H9 (cell line): ENCODE measurements around the gene TMEM131. TPM values are rescaled to one million over a fixed set of nuclear protein-coding genes. Genes with fewer than 3 reads are reported as not detected.

Source experiments
- DNase-seq: peaks from one replicate; pipeline ENCODE4 v3.0.0-alpha.2; 2017
- H2AFZ ChIP-seq: one replicate; pipeline ENCODE4 v1.6.1; 2013; ENCODE audit warnings: mild to moderate bottlenecking, low read length, control low read depth, moderate library complexity
- H2AK5ac ChIP-seq: 2 replicates; pipeline ENCODE4 v1.6.1; 2013; ENCODE audit warnings: low read length, control low read depth, mixed read lengths; ENCODE audit not compliant: insufficient read length
- H2BK120ac ChIP-seq: one replicate; pipeline ENCODE4 v1.6.1; 2013; ENCODE audit warnings: low read depth, mild to moderate bottlenecking, low read length, control low read depth, inconsistent platforms; ENCODE audit not compliant: poor library complexity, severe bottlenecking
- H2BK12ac ChIP-seq: 2 replicates; pipeline ENCODE4 v1.6.1; 2013; ENCODE audit warnings: low read length, control low read depth, mixed read lengths, low read depth; ENCODE audit not compliant: insufficient read length
- H2BK15ac ChIP-seq: 2 replicates; pipeline ENCODE4 v1.6.1; 2013; ENCODE audit warnings: low read depth, low read length, control low read depth
- H2BK20ac ChIP-seq: one replicate; pipeline ENCODE4 v1.6.1; 2013; ENCODE audit warnings: low read depth, mild to moderate bottlenecking, low read length, control low read depth, inconsistent platforms; ENCODE audit not compliant: poor library complexity, severe bottlenecking
- H2BK5ac ChIP-seq: 2 replicates; pipeline ENCODE4 v1.6.1; 2013; ENCODE audit warnings: low read length, control low read depth, mixed read lengths; ENCODE audit not compliant: insufficient read length
- H3K14ac ChIP-seq: 2 replicates; pipeline ENCODE4 v1.6.1; 2013; ENCODE audit warnings: low read length, control low read depth; ENCODE audit not compliant: insufficient read depth
- H3K18ac ChIP-seq: 2 replicates; pipeline ENCODE4 v1.6.1; 2013; ENCODE audit warnings: low read depth, mild to moderate bottlenecking, mixed read lengths, low read length, control low read depth; ENCODE audit not compliant: insufficient read length
- H3K23ac ChIP-seq: 2 replicates; pipeline ENCODE4 v1.6.1; 2013; ENCODE audit warnings: low read length, control low read depth, mixed read lengths, low read depth; ENCODE audit not compliant: insufficient read length
- H3K23me2 ChIP-seq: 2 replicates; pipeline ENCODE4 v1.6.1; 2013; ENCODE audit warnings: low read depth, mild to moderate bottlenecking, mixed read lengths, low read length, control low read depth; ENCODE audit not compliant: insufficient read length, poor library complexity, severe bottlenecking
- H3K27ac ChIP-seq: 2 replicates; pipeline ENCODE4 v1.5.1; 2013; ENCODE audit warnings: low read length, control low read depth, mixed read lengths, low read depth; ENCODE audit not compliant: insufficient read length
- H3K27me3 ChIP-seq: 2 replicates; pipeline ENCODE4 v1.6.1; 2013; ENCODE audit warnings: low read length, control low read depth, inconsistent platforms; ENCODE audit not compliant: insufficient read depth
- H3K4ac ChIP-seq: 2 replicates; pipeline ENCODE4 v1.6.1; 2013; ENCODE audit warnings: low read depth, mild to moderate bottlenecking, control low read depth, inconsistent platforms, low read length, moderate library complexity
- H3K4me1 ChIP-seq: 2 replicates; pipeline ENCODE4 v1.6.1; 2013; ENCODE audit warnings: low read length, control low read depth, inconsistent platforms; ENCODE audit not compliant: insufficient read depth
- H3K4me2 ChIP-seq: 2 replicates; pipeline ENCODE4 v1.6.1; 2013; ENCODE audit warnings: low read length, control low read depth, mixed read lengths; ENCODE audit not compliant: insufficient read length, insufficient read depth
- H3K56ac ChIP-seq: 2 replicates; pipeline ENCODE4 v1.6.1; 2013; ENCODE audit warnings: low read depth, mild to moderate bottlenecking, mixed read lengths, low read length, control low read depth; ENCODE audit not compliant: insufficient read length
- H3K79me1 ChIP-seq: 2 replicates; pipeline ENCODE4 v1.6.1; 2013; ENCODE audit warnings: low read depth, mild to moderate bottlenecking, moderate library complexity, low read length, control low read depth, inconsistent platforms; ENCODE audit not compliant: insufficient read depth, poor library complexity, severe bottlenecking
- H3K79me2 ChIP-seq: 2 replicates; pipeline ENCODE4 v1.6.1; 2013; ENCODE audit warnings: low read length, control low read depth, inconsistent platforms; ENCODE audit not compliant: insufficient read depth
- H3K9ac ChIP-seq: 2 replicates; pipeline ENCODE4 v1.6.1; 2013; ENCODE audit warnings: low read length, control low read depth, mixed read lengths; ENCODE audit not compliant: insufficient read length; ENCODE audit errors: extremely low read depth
- H3K9me3 ChIP-seq: one replicate; pipeline ENCODE4 v1.6.1; 2013; ENCODE audit warnings: low read depth, low read length, inconsistent platforms; ENCODE audit not compliant: control insufficient read depth
- H3T11ph ChIP-seq: one replicate; pipeline ENCODE4 v1.6.1; 2013; ENCODE audit warnings: mild to moderate bottlenecking, low read length, control low read depth, inconsistent platforms
- H4K20me1 ChIP-seq: one replicate; pipeline ENCODE4 v1.6.1; 2013; ENCODE audit not compliant: control insufficient read depth, insufficient read length, insufficient read depth
- H4K5ac ChIP-seq: 2 replicates; pipeline ENCODE4 v1.6.1; 2013; ENCODE audit warnings: low read depth, mild to moderate bottlenecking, mixed read lengths, low read length, control low read depth; ENCODE audit not compliant: insufficient read length
- H4K8ac ChIP-seq: replicated peaks from 2 replicates; pipeline ENCODE4 v1.6.1; 2013; ENCODE audit warnings: low read length, control low read depth, mixed read lengths, low read depth; ENCODE audit not compliant: insufficient read length
- H4K91ac ChIP-seq: 2 replicates; pipeline ENCODE4 v1.6.1; 2013; ENCODE audit warnings: low read depth, mild to moderate bottlenecking, moderate library complexity, mixed read lengths, low read length, control low read depth; ENCODE audit not compliant: insufficient read length
- H3K27ac Mint-ChIP-seq, 3 experiments: 2 replicates in 2 of 3; 3 replicates in 1 of 3; pipeline ENCODE4 v1.8.0; 2020 to 2021; ENCODE audit warnings: mixed read lengths in 3 of 3, mild to moderate bottlenecking in 1 of 3, moderate library complexity in 1 of 3
- H3K27me3 Mint-ChIP-seq: 2 replicates; pipeline ENCODE4 v1.8.0; 2021; ENCODE audit warnings: low read depth, mild to moderate bottlenecking, moderate library complexity, mixed read lengths
- H3K36me3 Mint-ChIP-seq, 3 experiments: 2 replicates in 2 of 3; 3 replicates in 1 of 3; pipeline ENCODE4 v1.8.0; 2020 to 2021; ENCODE audit warnings: low read depth in 3 of 3, mixed read lengths in 3 of 3; ENCODE audit not compliant: insufficient read depth in 1 of 3
- H3K4me1 Mint-ChIP-seq, 2 experiments: 2 replicates each; pipeline ENCODE4 v1.8.0; 2020; ENCODE audit warnings: mixed read lengths in 2 of 2
- H3K4me3 Mint-ChIP-seq, 2 experiments: 2 replicates in 1 of 2; 3 replicates in 1 of 2; pipeline ENCODE4 v1.8.0; 2020 to 2021; ENCODE audit warnings: mild to moderate bottlenecking in 2 of 2, mixed read lengths in 2 of 2, moderate library complexity in 1 of 2
- H3K9me3 Mint-ChIP-seq, 2 experiments: 2 replicates in 1 of 2; 3 replicates in 1 of 2; pipeline ENCODE4 v1.8.0; 2020; ENCODE audit warnings: mild to moderate bottlenecking in 2 of 2, mixed read lengths in 2 of 2, moderate library complexity in 1 of 2
- WGBS: extraction: QIAGEN DNeasy Blood & Tissue Kit; methylation state at CpG from one replicate; pipeline ENCODE4 v1.1.7; 2013; ENCODE audit warnings: missing lambda C conversion rate, low lambda C conversion rate, mixed read lengths; ENCODE audit not compliant: insufficient read length; ENCODE audit errors: extremely low coverage; 5-methylcytosine and 5-hydroxymethylcytosine counted together
- total RNA-seq: library from RNA; stranded (reverse); gene quantifications from 2 replicates; pipeline ENCODE4 v1.2.1, GENCODE V29; 2021
- TF ChIP-seq, protein P1 (sequence below): fragments of 200-600 bp; sonication (generic); conservative IDR thresholded peaks from 3 replicates; pipeline ENCODE4 v1.8.0; 2021; ENCODE audit warnings: antibody characterized with exemption, mild to moderate bottlenecking

The TMEM131 gene
- total RNA-seq, 1 experiment from 2014 or later, result 20.9 TPM

DNA sequence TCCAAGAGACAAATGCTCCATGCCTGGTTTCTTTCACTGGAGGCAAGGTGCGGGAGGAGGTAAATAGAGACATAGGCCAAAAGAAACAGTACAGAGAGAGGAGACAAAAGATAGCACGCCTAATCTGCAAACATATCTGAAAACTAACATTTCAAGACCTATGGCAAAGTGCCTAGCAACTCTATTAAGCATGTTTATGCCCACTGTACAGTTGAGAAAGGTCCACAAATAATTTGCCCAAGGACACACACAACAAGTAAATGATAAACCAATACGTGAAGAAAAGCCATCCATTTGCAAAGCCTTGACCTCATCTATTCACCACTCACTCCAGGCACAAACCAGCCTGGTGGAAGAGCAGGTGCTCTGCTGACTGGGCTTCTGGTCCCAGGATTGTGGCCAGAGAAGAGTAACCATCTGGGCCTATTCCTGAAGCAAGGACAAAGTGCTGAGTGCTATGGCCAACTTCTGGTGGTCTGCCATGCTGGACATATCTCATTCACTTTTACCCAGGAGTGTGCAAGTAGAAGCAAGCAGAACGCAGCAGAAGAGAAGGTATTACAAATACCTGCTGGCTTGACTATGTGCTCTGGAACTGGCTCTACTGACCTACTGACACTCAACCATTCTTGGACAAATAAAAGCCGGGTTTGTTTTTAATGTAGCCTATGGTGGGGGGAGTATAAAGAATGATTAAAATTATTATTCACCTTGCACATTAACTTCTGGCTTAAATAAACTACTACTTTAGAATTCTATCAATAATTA, 25.3 kb downstream of the TMEM131 start:
- Histone ChIP-seq H3K9ac (no peak overlapping the region), H3K27ac (no peak overlapping the region), H2BK120ac (no peak overlapping the region), H2BK20ac (no peak overlapping the region), H3K14ac (no peak overlapping the region), H3K79me2 (peaks cover 7% of the 10 kb centered on the region; the same call in 1 of the 2 replicates), H3K23ac (no peak overlapping the region), H3K4me1 (no peaks in the 10 kb centered on the region), H3K27me3 (no peaks in the 10 kb centered on the region), H4K8ac (no peak overlapping the region), H2AFZ (no peak overlapping the region), H4K5ac (no peak overlapping the region), H3K18ac (no peak overlapping the region), H4K91ac (no peak overlapping the region), H4K20me1 (no peaks in the 10 kb centered on the region), H3K9me3 (no peaks in the 10 kb centered on the region), H3K4me2 (no peak overlapping the region), H3K56ac (no peak overlapping the region), H2AK5ac (no peak overlapping the region), H2BK15ac (no peak overlapping the region), H3T11ph (no peak overlapping the region), H3K23me2 (no peaks in the 10 kb centered on the region), H3K4ac (no peak overlapping the region), H2BK12ac (no peak overlapping the region), H3K79me1 (no peaks in the 10 kb centered on the region), H2BK5ac (no peak overlapping the region)
- H3K4me1 Mint-ChIP-seq, result peaks cover 10 to 14% of the 10 kb centered on the region in 2 experiments
- no peaks in the 10 kb centered on the region for H3K27me3 Mint-ChIP-seq
- TF ChIP-seq, protein P1, sequence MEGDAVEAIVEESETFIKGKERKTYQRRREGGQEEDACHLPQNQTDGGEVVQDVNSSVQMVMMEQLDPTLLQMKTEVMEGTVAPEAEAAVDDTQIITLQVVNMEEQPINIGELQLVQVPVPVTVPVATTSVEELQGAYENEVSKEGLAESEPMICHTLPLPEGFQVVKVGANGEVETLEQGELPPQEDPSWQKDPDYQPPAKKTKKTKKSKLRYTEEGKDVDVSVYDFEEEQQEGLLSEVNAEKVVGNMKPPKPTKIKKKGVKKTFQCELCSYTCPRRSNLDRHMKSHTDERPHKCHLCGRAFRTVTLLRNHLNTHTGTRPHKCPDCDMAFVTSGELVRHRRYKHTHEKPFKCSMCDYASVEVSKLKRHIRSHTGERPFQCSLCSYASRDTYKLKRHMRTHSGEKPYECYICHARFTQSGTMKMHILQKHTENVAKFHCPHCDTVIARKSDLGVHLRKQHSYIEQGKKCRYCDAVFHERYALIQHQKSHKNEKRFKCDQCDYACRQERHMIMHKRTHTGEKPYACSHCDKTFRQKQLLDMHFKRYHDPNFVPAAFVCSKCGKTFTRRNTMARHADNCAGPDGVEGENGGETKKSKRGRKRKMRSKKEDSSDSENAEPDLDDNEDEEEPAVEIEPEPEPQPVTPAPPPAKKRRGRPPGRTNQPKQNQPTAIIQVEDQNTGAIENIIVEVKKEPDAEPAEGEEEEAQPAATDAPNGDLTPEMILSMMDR, result no peak
- DNase-seq, result no peak
- peaks cover 14 to 26% (median 17%) of the 10 kb centered on the region in 3 experiments for H3K36me3 Mint-ChIP-seq
- H3K9me3 Mint-ChIP-seq, result peaks cover 24% of the 10 kb centered on the region in 2 experiments
- H3K27ac Mint-ChIP-seq, result no peak overlapping the region; a peak in 1 of 7 replicates
- H3K4me3 Mint-ChIP-seq, result no peak overlapping the region
- no CpG with 5 or more reads among the region's 5 CpGs for WGBS
